Measurements from ENCODE around the gene ERC1.

DNA sequence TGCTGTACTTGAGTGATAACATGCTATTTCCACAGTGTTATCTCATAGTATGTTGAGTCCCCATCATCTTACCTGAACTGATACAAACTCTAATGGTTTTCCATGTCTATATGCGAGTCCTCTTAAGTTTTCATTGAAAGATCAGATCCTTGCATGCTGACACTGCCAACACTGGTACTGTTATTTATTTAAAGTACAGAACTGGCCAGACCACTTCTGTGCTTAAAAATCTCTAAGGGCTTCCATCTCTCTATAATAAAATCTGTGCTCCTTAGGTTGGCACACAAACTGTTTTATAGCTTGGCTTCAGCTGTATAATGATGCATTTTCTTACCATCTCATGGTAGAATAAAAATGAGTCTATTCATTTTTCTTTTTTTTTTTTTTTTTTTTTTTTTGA, 188.1 kb downstream of the ERC1 start:
- TF ChIP-seq, protein P1, sequence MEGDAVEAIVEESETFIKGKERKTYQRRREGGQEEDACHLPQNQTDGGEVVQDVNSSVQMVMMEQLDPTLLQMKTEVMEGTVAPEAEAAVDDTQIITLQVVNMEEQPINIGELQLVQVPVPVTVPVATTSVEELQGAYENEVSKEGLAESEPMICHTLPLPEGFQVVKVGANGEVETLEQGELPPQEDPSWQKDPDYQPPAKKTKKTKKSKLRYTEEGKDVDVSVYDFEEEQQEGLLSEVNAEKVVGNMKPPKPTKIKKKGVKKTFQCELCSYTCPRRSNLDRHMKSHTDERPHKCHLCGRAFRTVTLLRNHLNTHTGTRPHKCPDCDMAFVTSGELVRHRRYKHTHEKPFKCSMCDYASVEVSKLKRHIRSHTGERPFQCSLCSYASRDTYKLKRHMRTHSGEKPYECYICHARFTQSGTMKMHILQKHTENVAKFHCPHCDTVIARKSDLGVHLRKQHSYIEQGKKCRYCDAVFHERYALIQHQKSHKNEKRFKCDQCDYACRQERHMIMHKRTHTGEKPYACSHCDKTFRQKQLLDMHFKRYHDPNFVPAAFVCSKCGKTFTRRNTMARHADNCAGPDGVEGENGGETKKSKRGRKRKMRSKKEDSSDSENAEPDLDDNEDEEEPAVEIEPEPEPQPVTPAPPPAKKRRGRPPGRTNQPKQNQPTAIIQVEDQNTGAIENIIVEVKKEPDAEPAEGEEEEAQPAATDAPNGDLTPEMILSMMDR (IDR thresholded peaks at IDR 0.05), result no peak
- TF ChIP-seq EP300 (IDR thresholded peaks at IDR 0.05) (no peak), POLR2A (IDR thresholded peaks at IDR 0.05) (no peak)

Data from tibial nerve (tissue), 4 donors.